K562 (cell line): ENCODE data around the gene NR6A1. TPM values are rescaled to one million over a fixed set of nuclear protein-coding genes. Genes with fewer than 3 reads are reported as not detected.

Experiments used
- ARID1B ChIP-seq: fragments of 450-650 bp; IDR thresholded peaks from 2 replicates; pipeline ENCODE4 v1.6.1; 2016; ENCODE audit warnings: antibody characterized with exemption, mild to moderate bottlenecking, inconsistent platforms
- CBFA2T3 ChIP-seq: fragments of 450-650 bp; IDR thresholded peaks from 2 replicates; pipeline ENCODE4 v1.6.1; 2017
- CBX1 ChIP-seq: sonication (generic); IDR thresholded peaks from 2 replicates; pipeline ENCODE4 v1.6.1; 2016; ENCODE audit warnings: antibody characterized with exemption, low read depth, mild to moderate bottlenecking
- CHD4 ChIP-seq: fragments of 200-600 bp; sonication (generic); IDR thresholded peaks from 3 replicates; pipeline ENCODE4 v1.6.1; 2012; ENCODE audit warnings: low read depth, mild to moderate bottlenecking, mixed read lengths, low read length, inconsistent platforms; ENCODE audit not compliant: insufficient read depth, insufficient replicate concordance, poor library complexity, severe bottlenecking
- COPS2 ChIP-seq: fragments of 450-650 bp; conservative IDR thresholded peaks from 2 replicates; pipeline ENCODE4 v1.6.1; 2016; ENCODE audit warnings: mild to moderate bottlenecking, moderate library complexity
- DPF2 ChIP-seq: fragments of 450-650 bp; IDR thresholded peaks from 2 replicates; pipeline ENCODE4 v1.6.1; 2016
- HDAC6 ChIP-seq: IDR thresholded peaks from 2 replicates; pipeline ENCODE4 v1.6.1; 2012; ENCODE audit warnings: low read depth, mild to moderate bottlenecking, control low read depth, inconsistent platforms, low read length, moderate library complexity
- HEY1 ChIP-seq: fragments of 250-450 bp; sonication (Bioruptor Pico); IDR thresholded peaks from 2 replicates; pipeline ENCODE4 v1.5.0; 2020; ENCODE audit warnings: mild to moderate bottlenecking, moderate library complexity, borderline replicate concordance
- RBM22 ChIP-seq: fragments of 200-400 bp; formaldehyde crosslinking; IDR thresholded peaks from 2 replicates; pipeline ENCODE4 v1.6.1; 2018; ENCODE audit warnings: low read length, low read depth; ENCODE audit not compliant: poor library complexity, severe bottlenecking
- RBM25 ChIP-seq: fragments of 200-400 bp; formaldehyde crosslinking; IDR thresholded peaks from 2 replicates; pipeline ENCODE4 v1.6.1; 2018; ENCODE audit warnings: low read length, low read depth, moderate library complexity; ENCODE audit not compliant: severe bottlenecking
- SIN3B ChIP-seq: fragments of 450-650 bp; IDR thresholded peaks from 2 replicates; pipeline ENCODE4 v1.6.1; 2017; ENCODE audit warnings: low read depth, mild to moderate bottlenecking, moderate library complexity
- SMARCE1 ChIP-seq: fragments of 450-650 bp; IDR thresholded peaks from 2 replicates; pipeline ENCODE4 v1.7.1; 2016; ENCODE audit warnings: mild to moderate bottlenecking
- TCF3 ChIP-seq: sonication (generic); formaldehyde crosslinking; IDR thresholded peaks from 2 replicates; pipeline ENCODE4 v1.4.0; 2020; ENCODE audit warnings: mild to moderate bottlenecking, missing genetic modification reagents
- ZNF121 ChIP-seq: sonication (generic); formaldehyde crosslinking; conservative IDR thresholded peaks from 2 replicates; pipeline ENCODE4 v1.8.0; 2022; ENCODE audit warnings: missing genetic modification reagents
- polyA plus RNA-seq, 8 experiments: library from polyadenylated mRNA; depleted of rRNA in 4 of 8; stranded (reverse) in 5 of 8; unstranded in 3 of 8; fragments of >200 nt; fragmentation: Nextera tagmentation in 2 of 8; fragmentation: Illumina TruSeq in 1 of 8; extraction: Ambion mirVana in 2 of 8; extraction: Trizol in 1 of 8; gene quantifications; 2 replicates each; pipeline versions ENCODE4 v1.2.1 to v1.2.3, GENCODE V29; 2011 to 2014; ENCODE audit warnings: inconsistent platforms in 1 of 8, missing spikeins in 1 of 8
- total RNA-seq, 7 experiments: library from RNA; depleted of rRNA in 6 of 7; stranded (reverse); fragments of >200 nt in 6 of 7; fragmentation: Illumina TruSeq in 2 of 7; extraction: Trizol in 2 of 7; gene quantifications; 2 replicates each; pipeline versions ENCODE4 v1.2.1 to v1.2.3, GENCODE V29; 2011 to 2021; ENCODE audit warnings: low replicate concordance in 1 of 7
- TF ChIP-seq, protein P1 (sequence below): sonication (generic); formaldehyde crosslinking; IDR thresholded peaks from 2 replicates; pipeline ENCODE4 v1.8.0; 2022; ENCODE audit warnings: missing genetic modification reagents, mild to moderate bottlenecking, borderline replicate concordance
- TF ChIP-seq, protein P2 (sequence below): fragments of 450-650 bp; IDR thresholded peaks from 2 replicates; pipeline ENCODE4 v1.6.1; 2017; ENCODE audit warnings: mild to moderate bottlenecking, moderate library complexity
- TF ChIP-seq, protein P3 (sequence below), 2 experiments: fragments of 450-650 bp; IDR thresholded peaks; 2 replicates each; pipeline ENCODE4 v1.6.1; 2016; ENCODE audit warnings: mild to moderate bottlenecking in 2 of 2, borderline replicate concordance in 1 of 2, low read depth in 1 of 2, moderate library complexity in 1 of 2

Gene NR6A1
- total and polyA plus RNA-seq, 9 of the 15 experiments (the other 6 are each of a cell fraction or from before 2014, with no cell fraction given), result 9.7 to 55.4 (median 28.3) TPM

DNA sequence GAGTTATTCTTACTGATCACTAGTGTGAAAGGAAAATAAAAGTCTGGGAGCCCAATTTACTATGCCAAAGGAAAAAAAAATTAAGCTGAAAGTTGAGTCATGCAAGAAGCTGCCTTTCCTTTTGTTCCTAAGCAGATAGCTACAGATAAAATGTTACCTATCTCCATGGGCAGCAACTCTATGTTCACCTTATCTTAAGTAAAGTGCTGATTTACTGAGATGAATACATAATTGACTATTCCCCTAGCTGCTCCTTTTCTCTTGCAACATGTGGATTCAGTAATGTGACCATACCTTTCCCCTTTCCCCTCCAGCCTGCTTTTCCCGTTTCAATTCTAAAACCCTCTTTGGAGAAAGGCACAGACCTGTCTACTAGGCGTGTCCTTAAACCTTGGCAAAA lies 201.2 kb downstream of the NR6A1 start (continued):
- no peak for TF ChIP-seq RBM22
- no peak for TF ChIP-seq CHD4
- TF ChIP-seq DPF2, result peak; percentile 53; the same call in 1 of the 2 replicates
- TF ChIP-seq CBX1, result no peak
- no peak for TF ChIP-seq RBM25
- peak; percentile 61 for TF ChIP-seq ARID1B
- TF ChIP-seq HEY1, result no peak
- peak; percentile 48 for TF ChIP-seq SMARCE1
- TF ChIP-seq, protein P1, sequence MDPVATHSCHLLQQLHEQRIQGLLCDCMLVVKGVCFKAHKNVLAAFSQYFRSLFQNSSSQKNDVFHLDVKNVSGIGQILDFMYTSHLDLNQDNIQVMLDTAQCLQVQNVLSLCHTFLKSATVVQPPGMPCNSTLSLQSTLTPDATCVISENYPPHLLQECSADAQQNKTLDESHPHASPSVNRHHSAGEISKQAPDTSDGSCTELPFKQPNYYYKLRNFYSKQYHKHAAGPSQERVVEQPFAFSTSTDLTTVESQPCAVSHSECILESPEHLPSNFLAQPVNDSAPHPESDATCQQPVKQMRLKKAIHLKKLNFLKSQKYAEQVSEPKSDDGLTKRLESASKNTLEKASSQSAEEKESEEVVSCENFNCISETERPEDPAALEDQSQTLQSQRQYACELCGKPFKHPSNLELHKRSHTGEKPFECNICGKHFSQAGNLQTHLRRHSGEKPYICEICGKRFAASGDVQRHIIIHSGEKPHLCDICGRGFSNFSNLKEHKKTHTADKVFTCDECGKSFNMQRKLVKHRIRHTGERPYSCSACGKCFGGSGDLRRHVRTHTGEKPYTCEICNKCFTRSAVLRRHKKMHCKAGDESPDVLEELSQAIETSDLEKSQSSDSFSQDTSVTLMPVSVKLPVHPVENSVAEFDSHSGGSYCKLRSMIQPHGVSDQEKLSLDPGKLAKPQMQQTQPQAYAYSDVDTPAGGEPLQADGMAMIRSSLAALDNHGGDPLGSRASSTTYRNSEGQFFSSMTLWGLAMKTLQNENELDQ (CRISPR knock-in tag), result no peak
- TF ChIP-seq, protein P2, sequence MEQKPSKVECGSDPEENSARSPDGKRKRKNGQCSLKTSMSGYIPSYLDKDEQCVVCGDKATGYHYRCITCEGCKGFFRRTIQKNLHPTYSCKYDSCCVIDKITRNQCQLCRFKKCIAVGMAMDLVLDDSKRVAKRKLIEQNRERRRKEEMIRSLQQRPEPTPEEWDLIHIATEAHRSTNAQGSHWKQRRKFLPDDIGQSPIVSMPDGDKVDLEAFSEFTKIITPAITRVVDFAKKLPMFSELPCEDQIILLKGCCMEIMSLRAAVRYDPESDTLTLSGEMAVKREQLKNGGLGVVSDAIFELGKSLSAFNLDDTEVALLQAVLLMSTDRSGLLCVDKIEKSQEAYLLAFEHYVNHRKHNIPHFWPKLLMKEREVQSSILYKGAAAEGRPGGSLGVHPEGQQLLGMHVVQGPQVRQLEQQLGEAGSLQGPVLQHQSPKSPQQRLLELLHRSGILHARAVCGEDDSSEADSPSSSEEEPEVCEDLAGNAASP, result no peak
- no peak for TF ChIP-seq ZNF121 (CRISPR knock-in tag)
- peak; percentile 59 for TF ChIP-seq CBFA2T3
- TF ChIP-seq SIN3B, result no peak
- TF ChIP-seq TCF3 (CRISPR knock-in tag), result peak; percentile 16; the same call in 1 of the 2 replicates
- no peak for TF ChIP-seq HDAC6
- TF ChIP-seq COPS2, result no peak
- TF ChIP-seq, protein P3, sequence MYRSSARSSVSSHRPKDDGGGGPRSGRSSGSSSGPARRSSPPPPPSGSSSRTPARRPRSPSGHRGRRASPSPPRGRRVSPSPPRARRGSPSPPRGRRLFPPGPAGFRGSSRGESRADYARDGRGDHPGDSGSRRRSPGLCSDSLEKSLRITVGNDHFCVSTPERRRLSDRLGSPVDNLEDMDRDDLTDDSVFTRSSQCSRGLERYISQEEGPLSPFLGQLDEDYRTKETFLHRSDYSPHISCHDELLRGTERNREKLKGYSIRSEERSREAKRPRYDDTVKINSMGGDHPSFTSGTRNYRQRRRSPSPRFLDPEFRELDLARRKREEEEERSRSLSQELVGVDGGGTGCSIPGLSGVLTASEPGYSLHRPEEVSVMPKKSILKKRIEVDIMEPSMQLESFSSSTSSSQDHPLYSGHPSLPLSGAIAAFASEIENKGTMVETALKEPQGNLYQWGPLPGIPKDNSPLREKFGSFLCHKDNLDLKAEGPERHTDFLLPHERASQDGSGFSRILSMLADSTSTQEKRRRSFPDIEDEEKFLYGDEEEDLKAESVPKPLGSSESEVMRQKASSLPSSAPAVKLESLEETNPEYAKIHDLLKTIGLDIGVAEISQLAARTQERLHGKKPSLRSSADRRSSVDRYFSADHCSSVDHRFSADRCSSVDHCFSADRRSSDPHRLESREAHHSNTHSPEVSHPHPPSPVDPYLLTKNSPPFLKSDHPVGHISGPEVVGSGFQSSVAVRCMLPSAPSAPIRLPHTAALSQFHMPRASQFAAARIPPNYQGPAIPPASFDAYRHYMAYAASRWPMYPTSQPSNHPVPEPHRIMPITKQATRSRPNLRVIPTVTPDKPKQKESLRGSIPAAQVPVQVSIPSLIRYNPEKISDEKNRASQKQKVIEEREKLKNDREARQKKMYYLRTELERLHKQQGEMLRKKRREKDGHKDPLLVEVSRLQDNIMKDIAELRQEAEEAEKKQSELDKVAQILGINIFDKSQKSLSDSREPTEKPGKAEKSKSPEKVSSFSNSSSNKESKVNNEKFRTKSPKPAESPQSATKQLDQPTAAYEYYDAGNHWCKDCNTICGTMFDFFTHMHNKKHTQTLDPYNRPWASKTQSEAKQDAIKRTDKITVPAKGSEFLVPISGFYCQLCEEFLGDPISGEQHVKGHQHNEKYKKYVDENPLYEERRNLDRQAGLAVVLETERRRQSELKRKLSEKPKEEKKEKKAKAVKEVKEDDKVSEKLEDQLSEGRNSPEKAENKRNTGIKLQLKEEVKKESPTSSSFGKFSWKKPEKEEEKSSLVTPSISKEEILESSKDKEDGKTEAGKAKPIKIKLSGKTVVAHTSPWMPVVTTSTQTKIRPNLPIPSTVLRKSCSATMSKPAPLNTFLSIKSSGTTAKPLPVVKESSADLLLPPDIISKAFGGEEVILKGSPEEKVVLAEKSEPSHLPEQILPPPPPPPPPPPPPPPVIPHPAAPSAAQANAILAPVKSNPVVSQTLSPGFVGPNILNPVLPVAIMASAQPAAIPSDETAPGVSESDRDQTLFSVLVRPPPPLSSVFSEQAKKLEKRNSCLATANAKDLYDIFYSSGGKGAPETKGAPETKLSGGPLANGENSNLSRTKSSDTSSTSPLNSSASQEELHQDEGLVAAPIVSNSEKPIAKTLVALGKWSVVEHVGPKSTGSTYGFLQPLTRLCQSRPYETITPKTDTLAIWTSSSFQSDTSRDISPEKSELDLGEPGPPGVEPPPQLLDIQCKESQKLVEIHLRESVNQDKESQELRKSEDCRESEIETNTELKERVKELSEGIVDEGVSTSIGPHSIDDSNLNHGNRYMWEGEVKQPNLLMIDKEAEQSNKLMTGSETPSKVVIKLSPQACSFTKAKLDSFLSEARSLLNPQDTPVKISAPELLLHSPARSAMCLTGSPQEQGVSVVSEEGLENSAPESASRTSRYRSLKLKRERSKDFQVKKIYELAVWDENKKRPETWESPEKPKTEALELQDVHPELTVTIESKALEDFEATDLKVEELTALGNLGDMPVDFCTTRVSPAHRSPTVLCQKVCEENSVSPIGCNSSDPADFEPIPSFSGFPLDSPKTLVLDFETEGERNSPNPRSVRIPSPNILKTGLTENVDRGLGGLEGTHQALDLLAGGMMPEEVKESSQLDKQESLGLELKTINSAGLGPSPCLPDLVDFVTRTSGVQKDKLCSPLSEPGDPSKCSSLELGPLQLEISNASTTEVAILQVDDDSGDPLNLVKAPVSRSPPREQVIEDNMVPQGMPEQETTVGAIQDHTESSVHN (IDR thresholded peaks at IDR 0.05; ENCODE audit: borderline replicate concordance in 1 of 2, low read depth in 1 of 2), result no peak
